Suppressor macrophage treated with lipopolysaccharide for 4 hours (primary cell): ENCODE measurements around the gene LSM4.

Experiments
- DNase-seq: peaks from one replicate; pipeline ENCODE4 v3.0.0-alpha.2; 2020

Gene LSM4

DNA sequence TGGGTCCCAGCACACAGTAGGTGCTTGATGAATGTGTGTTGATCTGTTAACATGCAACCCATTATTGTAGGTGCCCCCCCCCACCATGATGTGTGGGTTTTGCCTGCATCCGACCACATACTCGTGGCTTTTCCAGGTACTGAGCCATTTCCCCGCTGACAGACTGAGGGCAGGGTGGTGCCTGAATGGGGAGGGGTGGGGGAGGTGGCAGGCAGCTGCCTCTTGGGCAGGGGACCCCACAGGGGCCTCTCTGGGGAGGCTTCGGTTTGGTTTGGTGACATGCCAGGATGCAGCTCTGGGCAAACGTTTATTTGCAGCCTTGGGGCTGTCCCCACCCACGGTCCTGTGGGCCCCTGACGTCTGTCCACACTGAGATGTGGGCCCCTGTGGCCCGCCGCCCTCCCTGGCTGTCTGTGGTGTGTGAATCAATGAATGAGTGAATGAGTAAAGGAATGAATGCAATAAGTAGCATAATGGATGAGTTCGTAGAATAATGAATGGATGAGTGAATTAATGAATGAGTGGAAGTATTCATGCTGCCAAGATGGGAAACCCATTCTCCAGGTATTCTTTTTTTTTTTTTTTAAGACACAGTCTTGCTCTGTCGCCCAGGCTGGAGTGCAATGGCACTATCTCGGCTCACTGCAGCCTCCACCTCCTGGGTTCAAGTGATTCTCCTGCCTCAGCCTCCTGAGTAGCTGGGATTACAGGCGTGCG lies 32.4 kb downstream of the LSM4 start:
- peak; percentile 89 for DNase-seq

DNA sequence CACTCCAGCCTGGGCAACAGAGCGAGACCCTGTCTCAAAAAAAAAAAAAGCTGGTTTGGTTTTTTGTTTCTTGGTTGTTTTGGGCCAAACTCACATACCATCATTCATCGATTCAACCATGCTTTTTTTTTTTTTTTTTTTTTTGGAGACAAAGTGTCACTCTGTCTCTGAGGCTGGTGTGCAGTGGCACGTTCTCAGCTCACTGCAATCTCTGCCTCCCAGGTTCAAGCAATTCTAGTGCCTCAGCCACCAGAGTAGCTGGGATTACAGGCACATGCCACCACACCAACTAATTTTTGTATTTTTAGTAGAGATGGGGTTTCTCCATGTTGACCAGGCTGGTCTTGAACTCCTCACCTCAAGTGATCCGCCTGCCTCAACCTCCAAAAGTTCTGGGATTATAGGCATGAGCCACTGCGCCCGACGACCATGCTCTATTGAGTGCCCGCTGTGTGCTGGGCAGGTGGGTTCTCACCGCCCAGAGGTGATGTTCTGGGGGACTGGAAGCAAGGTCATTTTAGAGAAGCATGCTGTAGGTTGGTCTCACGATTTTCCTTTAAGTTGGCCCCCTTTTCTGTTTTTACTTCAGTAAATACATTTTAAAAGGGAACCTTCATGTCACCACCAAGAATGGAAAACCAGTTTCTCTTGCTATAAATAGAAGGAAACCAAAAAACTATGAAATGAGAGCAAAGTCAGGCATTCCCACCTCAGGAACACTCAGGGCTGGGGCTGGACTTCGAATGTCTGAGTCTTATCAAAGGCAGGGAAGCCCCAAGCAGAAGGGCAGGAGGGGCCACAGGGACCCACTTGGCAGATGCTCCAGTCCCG lies 33.2 kb downstream of the LSM4 start:
- DNase-seq = no peak

- DNase-seq = no peak
Observed at GRCh38 chr19:18287836-18288772, 34.8 kb downstream of the LSM4 start.

DNA sequence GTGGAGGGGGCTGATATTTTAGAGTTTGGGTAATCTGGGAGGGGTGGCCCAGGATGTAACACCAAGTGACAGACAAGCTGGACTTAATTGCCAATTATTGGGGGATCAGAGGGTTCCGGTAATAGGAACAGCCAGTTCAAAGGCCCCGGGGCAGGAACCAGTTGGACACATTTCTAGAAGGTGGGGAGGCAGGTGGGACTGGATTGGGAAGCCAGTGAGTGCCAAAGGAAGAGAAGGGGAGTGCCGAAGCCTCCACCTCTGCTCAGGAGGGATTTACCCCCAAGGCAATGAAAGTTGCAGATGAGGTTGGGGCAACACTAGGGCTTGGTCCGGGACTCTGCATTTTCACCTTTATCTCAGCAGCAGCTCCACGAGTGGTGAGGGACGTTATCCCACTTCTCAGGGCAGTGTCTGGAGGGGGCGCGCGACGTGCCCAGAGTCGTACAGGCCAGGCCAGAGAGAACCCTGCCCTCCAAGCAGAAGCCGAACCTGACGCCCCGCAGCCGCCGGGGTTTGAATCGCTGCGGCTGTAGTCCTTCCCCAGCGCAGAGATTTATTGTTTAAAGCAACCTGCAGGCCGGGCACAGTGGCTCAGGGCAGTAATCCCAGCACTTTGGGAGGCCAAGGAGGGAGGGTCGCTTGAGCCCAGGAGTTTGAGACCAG lies 35.8 kb downstream of the LSM4 start:
- DNase-seq = no peak

GRCh38 chr19:18284712-18285360 lies 38.0 kb downstream of the LSM4 start:
- no peak for DNase-seq

GRCh38 chr19:18283338-18283737 lies 39.5 kb downstream of the LSM4 start:
- no peak for DNase-seq

DNA sequence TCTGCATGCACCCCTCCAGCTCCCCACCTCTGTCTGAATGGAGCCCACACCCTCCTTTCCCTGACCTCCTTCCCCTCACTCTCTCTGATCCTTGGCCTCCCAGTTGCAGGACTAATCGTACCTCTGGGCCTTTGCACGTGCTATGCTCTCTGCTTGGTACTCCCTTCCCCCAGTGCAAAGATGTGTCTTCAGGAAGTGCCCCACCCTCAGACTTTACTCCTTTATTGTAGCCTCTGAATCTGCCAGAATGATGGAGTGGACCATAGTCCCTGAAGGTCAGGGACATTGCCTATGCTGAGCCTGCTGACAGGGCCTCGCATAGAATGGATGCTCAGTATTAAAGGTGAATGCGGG lies 40.1 kb downstream of the LSM4 start:
- DNase-seq = no peak

DNA sequence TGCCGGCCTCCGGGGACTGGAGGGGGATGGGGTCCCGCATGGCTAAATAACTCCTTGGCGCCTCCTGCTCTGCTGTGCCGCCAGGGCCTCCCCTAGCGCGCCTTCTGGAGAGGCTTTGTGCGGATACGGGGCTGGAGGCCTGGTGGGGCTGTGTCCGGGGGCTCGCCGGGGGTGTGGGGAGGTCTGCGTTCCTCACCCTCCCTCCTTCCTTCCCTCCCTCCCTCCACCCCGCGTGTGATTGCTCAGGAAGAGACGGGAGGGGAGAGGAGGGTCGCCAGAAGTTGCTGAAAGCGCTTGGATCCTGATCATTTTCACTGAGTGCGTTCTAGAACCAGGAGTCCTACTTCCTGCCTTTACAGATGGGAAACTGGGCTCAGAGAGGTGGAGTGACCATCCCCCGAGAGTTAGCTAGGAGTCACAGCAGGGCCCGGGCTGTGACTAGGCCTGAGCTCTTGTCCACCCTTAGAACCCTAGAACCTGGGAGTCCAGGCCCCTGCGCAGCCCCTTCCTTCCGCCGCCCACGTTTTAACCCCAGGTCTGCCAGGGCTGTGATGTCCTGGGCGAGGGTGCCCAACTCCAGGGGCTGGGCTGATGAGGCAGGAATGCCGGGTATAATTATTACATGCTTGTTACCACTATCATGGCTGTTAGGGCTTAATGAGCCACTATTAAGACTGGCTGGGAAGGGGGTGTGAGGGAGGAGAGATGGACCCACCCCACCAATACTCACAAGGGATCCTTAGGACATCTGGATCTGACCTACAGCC lies 40.7 kb downstream of the LSM4 start:
- peak; percentile 44 for DNase-seq

DNA sequence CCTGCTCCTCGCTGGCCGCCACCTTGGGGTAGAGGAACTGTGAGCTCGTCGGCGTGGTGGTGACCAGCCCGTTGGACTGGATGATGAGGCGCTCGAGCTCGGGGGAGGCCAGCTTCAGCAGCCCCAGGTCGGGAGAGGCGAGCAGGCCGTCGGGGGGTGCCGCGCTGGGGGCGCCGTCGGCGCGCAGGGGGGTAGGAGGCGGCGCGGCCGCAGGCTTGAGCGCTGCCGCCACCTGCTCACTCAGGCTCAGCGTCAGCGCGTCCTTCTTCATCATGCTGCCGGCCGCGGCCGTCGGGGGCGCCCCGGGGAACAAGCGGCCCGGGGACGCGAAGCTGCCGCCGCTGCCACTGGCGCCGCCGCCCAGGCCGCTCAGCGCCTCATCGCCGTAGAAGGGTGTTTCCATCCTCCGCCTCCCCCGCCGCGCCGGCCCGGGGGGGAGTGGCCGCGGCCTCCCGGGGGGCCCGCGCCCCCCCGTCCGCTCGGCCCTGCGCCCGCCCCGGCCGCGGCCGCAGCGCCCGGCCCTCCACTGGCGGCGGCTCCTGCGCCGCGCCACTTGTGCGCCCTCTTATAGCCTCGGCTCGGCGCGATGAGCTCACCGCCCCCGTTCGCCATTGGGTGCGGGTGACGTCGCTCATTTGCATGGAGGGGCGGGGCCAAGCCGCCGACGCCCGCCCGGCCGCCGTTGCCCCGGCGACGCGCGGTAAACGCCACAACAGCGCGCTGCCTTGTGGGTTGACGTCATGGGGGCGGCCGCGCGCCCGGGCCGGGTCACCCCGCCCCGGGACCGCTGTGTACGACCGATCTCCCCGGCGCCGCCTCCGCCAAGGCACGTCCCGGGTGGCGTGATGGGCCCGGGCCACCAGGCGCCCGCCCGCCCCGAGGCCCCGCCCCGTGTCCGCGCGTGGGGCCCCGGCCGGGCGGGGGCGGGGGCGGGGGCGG lies 41.5 kb downstream of the LSM4 start, which contains the start of gene JUND:
Gene JUND, minus strand, starts transcription at position 541 of the 939 bp plus-strand sequence. Its CDS starts 138 bp downstream, at position 403.
- DNase-seq = peak; percentile 99

DNA sequence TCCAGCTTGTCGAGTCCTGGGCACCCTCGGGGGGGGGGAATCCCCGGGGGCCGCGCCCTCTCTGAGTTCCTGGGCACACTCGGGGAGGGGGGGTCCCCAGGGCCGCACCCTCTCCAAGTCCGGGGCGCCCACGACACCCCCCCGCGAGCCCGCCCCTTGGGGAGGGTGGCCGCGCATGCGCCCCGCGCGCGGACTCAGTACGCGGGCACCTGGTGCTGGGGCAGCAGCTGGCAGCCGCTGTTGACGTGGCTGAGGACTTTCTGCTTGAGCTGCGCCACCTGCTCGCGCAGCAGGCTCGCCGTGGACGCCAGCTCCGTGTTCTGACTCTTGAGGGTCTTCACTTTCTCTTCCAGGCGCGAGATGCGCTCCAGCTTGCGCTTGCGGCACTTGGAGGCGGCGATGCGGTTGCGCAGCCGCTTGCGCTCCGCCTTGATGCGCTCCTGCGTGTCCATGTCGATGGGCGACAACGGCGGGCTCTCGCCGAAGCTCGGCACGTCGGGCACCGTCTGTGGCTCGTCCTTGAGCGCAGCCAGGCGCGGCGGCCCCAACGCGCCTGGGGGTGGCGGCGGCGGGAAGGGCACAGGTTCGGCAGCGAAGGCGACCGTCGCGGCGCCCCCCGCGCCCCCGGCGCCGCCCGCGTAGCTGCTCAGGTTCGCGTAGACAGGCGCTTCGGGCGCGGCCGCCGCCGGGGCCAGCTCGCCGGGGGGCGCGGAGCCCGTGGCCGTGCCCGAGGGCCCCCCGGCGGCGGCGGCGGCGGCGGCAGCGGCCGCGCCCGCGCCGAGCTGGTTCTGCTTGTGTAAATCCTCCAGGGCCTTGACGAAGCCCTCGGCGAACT lies 42.4 kb downstream of the LSM4 start:
- peak; percentile 78 for DNase-seq

GRCh38 chr19:18279516-18280246 lies 43.2 kb downstream of the LSM4 start:
- DNase-seq = peak; percentile 98

DNA sequence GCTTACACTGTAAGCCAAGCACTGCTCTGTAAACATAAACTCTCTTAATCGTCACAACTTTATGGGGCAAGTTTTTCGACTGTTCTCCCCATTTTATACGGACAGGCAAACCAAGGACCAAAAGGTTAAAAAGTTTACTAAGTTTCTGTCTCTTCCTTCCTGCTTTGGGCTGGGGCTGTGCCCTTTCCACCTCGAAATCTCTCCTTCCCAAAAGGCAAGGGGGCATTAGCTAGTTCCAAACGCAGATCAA lies 43.7 kb downstream of the LSM4 start:
- DNase-seq = no peak

DNA sequence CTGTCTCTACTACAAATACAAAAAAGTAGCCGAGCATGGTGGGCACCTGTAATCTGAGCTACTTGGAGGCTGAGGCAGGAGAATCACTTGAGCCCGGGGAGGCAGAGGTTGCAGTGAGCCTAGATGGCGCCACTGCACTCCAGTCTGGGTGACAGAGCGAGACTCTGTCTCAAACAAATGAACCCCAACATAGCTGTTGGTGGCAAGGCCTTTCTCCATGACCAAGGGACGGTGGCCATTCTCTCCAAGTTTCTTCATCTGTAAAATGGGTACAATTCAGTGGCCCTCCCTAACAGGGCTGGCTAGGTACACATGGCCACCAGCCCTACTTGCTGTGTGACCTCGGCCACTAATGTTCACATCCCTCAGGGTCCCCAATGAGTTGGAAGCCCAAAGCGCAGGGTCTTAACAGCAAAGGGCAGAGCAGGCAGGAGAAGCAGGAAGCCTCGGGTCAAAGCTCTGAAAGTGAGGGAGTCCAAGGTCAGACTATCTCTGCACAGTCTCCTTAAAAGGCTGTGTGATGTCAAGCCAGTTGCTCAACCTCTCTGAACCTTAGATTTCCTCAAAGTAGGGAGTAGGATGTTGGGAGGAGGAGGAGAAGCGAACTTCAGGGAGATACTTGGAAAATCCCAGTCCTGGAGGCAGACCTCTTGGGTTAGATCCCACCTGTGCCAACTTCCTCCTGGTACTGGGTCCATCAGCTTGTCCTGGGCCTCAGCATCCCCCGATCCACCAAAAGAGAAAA lies 44.2 kb downstream of the LSM4 start:
- no peak for DNase-seq

GRCh38 chr19:18274781-18275356 lies 48.0 kb downstream of the LSM4 start:
- peak; percentile 70 for DNase-seq

DNA sequence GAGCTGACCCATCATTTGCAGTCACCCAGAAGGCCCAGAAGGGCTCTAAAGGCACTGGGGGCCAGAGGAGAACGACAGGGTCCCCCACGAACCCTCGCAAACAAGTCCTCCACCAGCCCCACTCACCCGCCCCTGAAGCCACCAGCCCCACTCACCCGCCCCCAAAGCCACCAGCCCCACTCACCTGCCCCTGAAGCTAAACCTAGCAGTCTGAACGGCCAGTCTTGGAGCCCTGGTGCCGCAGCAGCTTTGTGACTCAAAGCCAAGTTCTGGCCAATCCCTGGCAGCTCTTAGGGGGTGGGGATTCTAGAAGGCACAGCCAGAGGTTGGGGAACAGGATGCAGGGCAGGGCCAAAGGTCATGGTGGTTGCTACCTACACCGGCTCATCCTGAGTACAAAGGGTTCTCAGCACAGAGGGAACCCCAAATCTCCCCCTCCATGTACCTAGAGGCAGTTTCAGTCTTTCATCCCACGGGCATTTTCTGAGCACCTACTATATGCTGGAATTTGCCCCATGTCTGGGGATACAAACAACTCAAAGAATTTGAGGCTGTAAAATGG lies 48.6 kb downstream of the LSM4 start, which contains the start of gene IQCN:
Gene IQCN, minus strand, starts transcription at position 234 of the 562 bp plus-strand sequence. CDS start 4,974 bp downstream, outside the sequence.
- no peak for DNase-seq

DNA sequence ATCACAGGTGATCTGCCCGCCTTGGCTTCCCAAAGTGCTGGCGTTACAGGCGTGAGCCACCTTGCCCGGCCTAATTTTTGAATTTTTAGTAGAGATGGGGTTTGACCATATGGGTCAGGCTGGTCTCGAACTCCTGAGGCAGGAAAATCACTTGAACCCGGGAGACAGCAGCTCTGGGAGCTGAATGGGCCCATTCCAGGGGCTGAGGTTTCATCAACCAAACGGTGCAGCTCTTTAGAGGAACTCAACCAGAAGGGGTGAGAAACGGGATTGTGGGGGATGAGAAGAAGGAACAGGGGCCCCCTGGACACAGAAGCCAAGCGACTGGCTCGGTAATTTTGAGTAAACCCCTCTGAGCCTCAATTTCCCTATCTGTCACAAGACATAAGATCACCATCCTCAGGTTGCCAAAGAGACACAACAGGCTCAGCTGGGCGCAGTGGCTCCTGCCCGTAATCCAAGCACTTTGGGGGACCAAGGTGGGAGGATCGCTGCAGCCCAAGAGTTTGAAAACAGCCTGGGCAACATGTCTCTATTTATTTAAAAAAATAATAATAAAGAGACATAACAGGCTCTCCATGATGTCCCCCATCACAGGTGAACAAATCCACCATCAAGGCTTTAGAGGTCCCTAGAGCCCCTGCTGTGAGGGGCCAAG lies 49.2 kb downstream of the LSM4 start:
- DNase-seq = no peak
